GM21360 (cell line): ENCODE results near the gene SLC16A6.
"Not testable (repeated sequence)": the region's sequence is repeated elsewhere in the genome, so short reads cannot be mapped to it uniquely, and the experiment has no call there.

Experiments
- ATAC-seq: cut with Tn5 transposase; IDR thresholded peaks from one replicate; pipeline ENCODE4 v1.9.1; 2021; ENCODE audit warnings: mild to moderate bottlenecking, moderate library complexity; ENCODE audit not compliant: unreplicated experiment

SLC16A6 gene

GRCh38 chr17:68290955-68291835, at the start of gene SLC16A6, which contains the start of gene ARSG:
SLC16A6 (minus strand) TSS chr17:68291127; CDS start chr17:68278320, 12,807 bp downstream.
ARSG (plus strand) TSS chr17:68291495; CDS start chr17:68307494, 15,999 bp downstream.
- peak; percentile 44 for ATAC-seq

- ATAC-seq = no peak
Observed at GRCh38 chr17:68334393-68334792, 43.5 kb upstream of the SLC16A6 start.

GRCh38 chr17:68331932-68332331, 41.0 kb upstream of the SLC16A6 start:
- not testable (repeated sequence) for ATAC-seq

GRCh38 chr17:68329331-68329730, 38.4 kb upstream of the SLC16A6 start:
- no peak for ATAC-seq

- no peak for ATAC-seq
Observed at GRCh38 chr17:68328676-68329075, 37.7 kb upstream of the SLC16A6 start.

GRCh38 chr17:68327823-68328557, 37.1 kb upstream of the SLC16A6 start:
- ATAC-seq = no peak

GRCh38 chr17:68326681-68327080, 35.8 kb upstream of the SLC16A6 start:
- no peak for ATAC-seq

- no peak for ATAC-seq
Observed at GRCh38 chr17:68325961-68326360, 35.0 kb upstream of the SLC16A6 start.

GRCh38 chr17:68324654-68325336, 33.9 kb upstream of the SLC16A6 start:
- no peak for ATAC-seq

GRCh38 chr17:68324114-68324513, 33.2 kb upstream of the SLC16A6 start:
- no peak for ATAC-seq

- no peak for ATAC-seq
Observed at GRCh38 chr17:68322630-68323029, 31.7 kb upstream of the SLC16A6 start.

- no peak for ATAC-seq
Observed at GRCh38 chr17:68321556-68321954, 30.6 kb upstream of the SLC16A6 start.

GRCh38 chr17:68320943-68321555, 30.1 kb upstream of the SLC16A6 start:
- no peak for ATAC-seq

GRCh38 chr17:68320311-68320865, 29.5 kb upstream of the SLC16A6 start:
- no peak for ATAC-seq

- ATAC-seq = no peak
Observed at GRCh38 chr17:68319410-68320162, 28.7 kb upstream of the SLC16A6 start.

GRCh38 chr17:68318103-68318991, 27.4 kb upstream of the SLC16A6 start:
- ATAC-seq = no peak

GRCh38 chr17:68317458-68317857, 26.5 kb upstream of the SLC16A6 start:
- ATAC-seq = no peak

- ATAC-seq = no peak
Observed at GRCh38 chr17:68315930-68316329, 25.0 kb upstream of the SLC16A6 start.
